ENCODE results near the gene GAK.

GAK gene

DNA sequence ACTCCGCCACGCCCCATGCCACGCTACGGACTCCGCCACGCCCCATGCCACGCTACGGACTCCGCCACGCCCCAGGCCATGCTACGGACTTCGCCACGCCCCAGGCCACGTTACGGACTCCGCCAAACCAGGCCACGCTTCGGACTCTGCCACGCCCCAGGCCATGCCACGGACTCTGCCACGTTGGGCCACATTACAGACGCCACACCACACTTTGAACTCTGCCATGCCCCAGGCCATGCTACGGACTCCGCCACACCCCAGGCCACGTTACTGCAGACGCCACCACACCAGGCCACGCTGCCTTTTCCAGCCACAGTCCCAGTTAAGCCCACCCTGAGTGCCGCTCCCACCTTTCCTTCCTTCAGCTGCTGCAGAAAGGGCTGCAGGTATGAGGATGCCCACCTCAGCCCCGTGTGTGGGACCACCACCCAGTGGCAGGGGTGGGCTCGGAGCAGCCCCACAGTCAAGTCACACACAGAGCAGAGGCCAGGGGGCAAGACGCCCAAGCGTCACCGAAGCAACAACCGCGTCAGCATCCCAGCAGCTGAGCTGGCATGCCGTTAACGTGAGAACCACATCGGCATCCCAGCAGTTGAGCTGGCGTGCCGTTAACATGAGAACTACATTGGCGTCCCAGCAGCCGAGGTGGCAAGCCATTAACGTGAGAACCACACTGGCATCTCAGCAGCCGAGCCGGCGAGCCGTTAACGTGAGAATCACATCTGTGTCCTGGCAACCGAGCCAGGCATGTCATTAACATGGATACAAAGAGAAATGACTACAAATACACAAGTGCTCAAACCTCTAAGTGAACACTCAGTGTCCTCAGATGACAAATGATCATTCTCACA, 26.4 kb downstream of the GAK start:
- peaks cover 28% of the 10 kb centered on the region for H3K36me3 Mint-ChIP-seq (ENCODE audit: low read depth)
- H3K9me3 Mint-ChIP-seq = no peaks in the 10 kb centered on the region
- H3K4me1 Mint-ChIP-seq (ENCODE audit: low read depth) = no peaks in the 10 kb centered on the region
- no peak overlapping the region for H3K4me3 Mint-ChIP-seq
- no peak overlapping the region for H3K27ac Mint-ChIP-seq
- H3K27me3 Mint-ChIP-seq (ENCODE audit: low read depth) = no peaks in the 10 kb centered on the region
- DNase-seq (ENCODE audit: low spot score) = no peak

DNA sequence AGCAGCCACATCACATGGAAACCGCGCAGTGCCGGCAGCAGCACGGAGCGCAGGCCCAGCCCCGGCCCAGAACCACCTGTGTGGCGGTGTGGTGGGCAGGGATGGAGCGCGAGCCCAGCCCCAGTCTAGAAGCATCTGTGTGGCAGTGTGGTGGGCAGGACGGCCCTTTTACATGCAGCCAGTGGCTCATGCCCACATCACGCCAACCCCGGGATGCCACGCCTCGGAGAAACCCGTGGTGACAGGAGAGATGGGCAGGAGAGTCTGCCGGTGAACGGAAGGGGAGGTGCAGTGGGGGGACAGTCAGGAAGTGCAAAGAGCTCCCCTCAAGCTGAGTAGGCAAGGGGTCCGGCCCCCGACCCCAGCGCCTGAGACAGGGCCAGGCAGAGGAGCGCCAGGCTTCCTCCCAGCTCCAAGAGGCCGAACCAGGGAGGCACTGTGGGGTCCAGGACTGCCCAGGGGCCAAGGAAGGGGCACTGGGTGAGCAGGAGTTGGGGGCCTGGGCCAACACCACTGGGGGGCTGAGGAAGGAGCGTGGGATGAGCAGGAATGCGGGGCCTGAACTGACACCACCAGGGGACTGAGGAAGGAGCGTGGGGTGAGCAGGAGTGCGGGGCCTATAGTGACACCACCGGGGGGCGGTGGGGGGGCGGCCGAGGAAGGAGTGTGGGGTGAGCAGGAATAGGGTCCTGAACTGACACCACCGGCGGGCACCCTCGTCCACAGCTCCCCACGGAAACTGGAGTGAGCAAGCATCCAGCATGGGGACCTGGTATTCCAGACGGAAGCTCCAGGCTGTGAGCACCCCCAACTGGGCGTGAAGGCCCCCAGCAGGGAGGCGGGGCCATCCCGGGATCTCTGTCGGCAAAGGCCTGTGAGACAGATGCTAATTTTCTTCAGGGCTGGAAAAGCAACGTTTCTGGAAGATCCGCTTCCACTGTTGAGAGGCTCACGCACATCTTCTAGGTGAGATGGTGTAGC, 28.8 kb downstream of the GAK start:
- H3K36me3 Mint-ChIP-seq (ENCODE audit: low read depth) = peaks cover 28% of the 10 kb centered on the region
- H3K27me3 Mint-ChIP-seq (ENCODE audit: low read depth) = no peaks in the 10 kb centered on the region
- no peak overlapping the region for H3K27ac Mint-ChIP-seq
- no peaks in the 10 kb centered on the region for H3K4me1 Mint-ChIP-seq (ENCODE audit: low read depth)
- H3K4me3 Mint-ChIP-seq = no peak overlapping the region
- H3K9me3 Mint-ChIP-seq = no peaks in the 10 kb centered on the region
- DNase-seq (ENCODE audit: low spot score) = no peak

DNA sequence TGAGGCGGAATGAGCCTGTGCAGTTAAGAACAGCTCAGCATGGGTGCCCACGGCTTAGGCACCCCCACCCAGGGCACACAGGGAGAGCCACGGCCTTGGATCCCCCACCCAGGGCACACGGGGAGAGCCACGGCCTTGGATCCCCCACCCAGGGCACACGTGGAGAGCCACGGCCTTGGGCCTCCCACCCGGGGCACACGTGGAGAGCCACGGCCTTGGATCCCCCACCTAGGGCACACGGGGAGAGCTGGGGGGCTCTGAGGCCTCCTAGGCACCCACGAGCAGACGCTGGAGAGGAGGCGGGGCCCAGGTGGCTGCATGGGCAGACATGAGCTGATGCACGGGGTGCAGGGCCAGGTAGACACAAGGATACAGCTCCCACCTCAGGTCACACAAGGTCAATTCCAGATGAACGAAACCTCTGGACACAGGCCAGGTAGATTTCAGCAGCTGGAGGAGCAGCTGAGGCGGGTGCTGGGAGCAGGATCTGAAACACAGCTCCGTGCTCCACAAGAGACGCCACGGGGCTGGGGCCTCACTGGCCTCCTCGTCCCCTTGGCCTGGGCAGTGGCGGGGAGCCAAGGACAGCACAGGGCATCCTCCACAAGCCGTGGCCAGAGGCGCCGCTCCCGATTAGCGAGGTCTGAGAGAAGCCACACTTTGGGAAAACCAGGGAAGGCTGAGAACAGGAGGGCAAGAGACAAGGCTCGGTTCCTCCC, 30.8 kb downstream of the GAK start:
- Mint-ChIP-seq H3K4me3 (no peak overlapping the region), H3K9me3 (no peaks in the 10 kb centered on the region), H3K27ac (no peak overlapping the region), H3K4me1 (ENCODE audit: low read depth) (no peaks in the 10 kb centered on the region), H3K36me3 (ENCODE audit: low read depth) (peaks cover 25% of the 10 kb centered on the region), H3K27me3 (ENCODE audit: low read depth) (no peaks in the 10 kb centered on the region)
- no peak for DNase-seq (ENCODE audit: low spot score)

DNA sequence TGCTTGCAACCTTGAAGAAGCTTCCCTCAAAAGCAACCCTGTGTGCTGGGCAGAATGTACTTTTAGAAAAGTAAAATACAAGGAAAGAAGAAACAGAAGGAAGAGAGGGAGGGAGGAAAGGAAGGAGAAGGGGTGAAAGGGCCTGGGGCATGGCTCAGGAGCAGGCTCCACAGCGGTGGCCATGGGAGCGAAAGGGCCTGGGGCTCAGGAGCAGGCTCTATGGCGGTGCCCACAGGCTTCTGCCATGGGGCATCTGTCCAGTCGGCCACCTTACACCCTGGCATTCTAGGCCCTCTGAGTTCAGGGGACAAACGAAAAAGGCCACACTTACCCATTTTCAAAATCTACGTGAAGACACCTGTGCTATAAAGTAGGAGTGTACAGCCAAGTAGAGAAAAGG, 31.4 kb downstream of the GAK start:
- H3K27ac Mint-ChIP-seq = no peak overlapping the region
- peaks cover 24% of the 10 kb centered on the region for H3K36me3 Mint-ChIP-seq (ENCODE audit: low read depth)
- no peaks in the 10 kb centered on the region for H3K27me3 Mint-ChIP-seq (ENCODE audit: low read depth)
- DNase-seq (ENCODE audit: low spot score) = no peak
- H3K4me3 Mint-ChIP-seq = no peak overlapping the region
- H3K4me1 Mint-ChIP-seq (ENCODE audit: low read depth) = no peaks in the 10 kb centered on the region
- no peaks in the 10 kb centered on the region for H3K9me3 Mint-ChIP-seq

DNA sequence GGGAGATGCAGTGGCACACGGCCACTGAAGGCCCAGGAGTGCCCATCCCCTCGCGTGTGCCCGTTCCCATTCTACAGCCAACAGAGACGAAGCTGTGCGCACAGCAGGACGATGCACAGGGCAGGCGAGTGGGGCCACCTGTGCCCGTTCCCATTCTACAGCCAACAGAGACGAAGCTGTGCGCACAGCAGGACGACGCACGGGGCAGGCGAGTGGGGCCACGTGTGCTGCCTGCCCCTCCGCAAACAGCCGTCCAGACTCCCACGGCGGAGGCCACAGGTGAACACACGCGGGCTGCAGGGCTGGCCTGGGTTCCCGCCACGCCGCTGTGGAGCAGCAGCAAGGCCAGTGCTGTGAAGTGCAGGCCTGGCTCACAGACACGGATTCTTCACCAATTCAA, 32.0 kb downstream of the GAK start:
- Mint-ChIP-seq H3K27ac (no peak overlapping the region), H3K4me3 (no peak overlapping the region), H3K4me1 (ENCODE audit: low read depth) (no peaks in the 10 kb centered on the region), H3K9me3 (no peaks in the 10 kb centered on the region), H3K36me3 (ENCODE audit: low read depth) (peaks cover 23% of the 10 kb centered on the region), H3K27me3 (ENCODE audit: low read depth) (no peaks in the 10 kb centered on the region)
- no peak for DNase-seq (ENCODE audit: low spot score)

DNA sequence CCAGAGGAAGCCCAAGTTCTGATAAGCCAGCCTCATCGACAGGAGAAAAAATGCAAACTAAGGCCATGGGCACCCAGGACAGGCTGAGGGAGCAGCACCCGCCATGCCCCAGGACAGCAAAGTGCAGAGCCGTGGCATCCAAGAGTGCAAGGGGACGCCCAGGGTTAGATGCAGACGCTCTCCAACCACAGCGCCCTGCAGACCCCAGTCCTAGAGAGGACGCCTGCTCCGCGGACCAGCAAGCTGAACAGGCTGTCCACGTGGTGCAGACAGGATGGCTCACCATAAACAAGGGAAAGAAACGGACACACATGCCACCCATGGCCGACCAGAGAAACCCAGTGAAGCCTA, 32.6 kb downstream of the GAK start:
- Mint-ChIP-seq H3K36me3 (ENCODE audit: low read depth) (peaks cover 23% of the 10 kb centered on the region), H3K27me3 (ENCODE audit: low read depth) (no peaks in the 10 kb centered on the region), H3K4me1 (ENCODE audit: low read depth) (no peaks in the 10 kb centered on the region), H3K27ac (no peak overlapping the region), H3K4me3 (no peak overlapping the region), H3K9me3 (no peaks in the 10 kb centered on the region)
- no peak for DNase-seq (ENCODE audit: low spot score)

DNA sequence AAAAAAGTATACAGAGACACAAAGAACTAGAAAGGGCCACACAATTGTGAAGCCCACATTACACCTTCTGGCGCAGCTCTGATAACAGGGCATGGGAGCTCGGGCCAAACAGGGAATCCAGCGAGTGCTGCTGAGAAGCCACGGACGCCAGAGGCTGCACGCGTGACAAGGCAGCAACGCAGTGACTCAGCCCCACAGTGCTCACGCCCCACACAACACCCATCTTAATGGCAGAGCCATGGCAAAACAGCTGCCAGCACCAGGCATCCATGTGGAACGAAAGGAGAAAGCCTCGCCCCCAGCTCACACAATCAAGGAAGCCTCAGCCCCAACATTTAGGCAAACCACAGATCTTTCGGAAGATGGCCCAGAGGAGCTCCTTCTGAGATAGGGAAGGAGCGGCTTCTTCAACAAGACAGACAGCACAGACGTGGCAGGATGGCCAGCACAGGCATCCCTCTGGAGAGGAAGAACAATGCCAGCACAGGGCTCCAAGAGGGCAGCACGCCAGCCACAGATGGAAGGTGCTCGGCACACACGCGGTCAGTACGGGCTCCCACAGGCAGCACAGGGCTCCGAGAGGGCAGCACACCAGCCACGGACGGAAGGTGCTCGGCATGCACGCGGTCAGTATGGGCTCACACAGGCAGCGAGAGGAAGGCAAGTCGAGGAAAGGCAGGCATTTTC, 33.1 kb downstream of the GAK start:
- Mint-ChIP-seq H3K4me1 (ENCODE audit: low read depth) (no peaks in the 10 kb centered on the region), H3K27me3 (ENCODE audit: low read depth) (no peaks in the 10 kb centered on the region), H3K9me3 (no peaks in the 10 kb centered on the region), H3K27ac (no peak overlapping the region), H3K4me3 (no peak overlapping the region), H3K36me3 (ENCODE audit: low read depth) (peaks cover 23% of the 10 kb centered on the region)
- DNase-seq (ENCODE audit: low spot score) = no peak

DNA sequence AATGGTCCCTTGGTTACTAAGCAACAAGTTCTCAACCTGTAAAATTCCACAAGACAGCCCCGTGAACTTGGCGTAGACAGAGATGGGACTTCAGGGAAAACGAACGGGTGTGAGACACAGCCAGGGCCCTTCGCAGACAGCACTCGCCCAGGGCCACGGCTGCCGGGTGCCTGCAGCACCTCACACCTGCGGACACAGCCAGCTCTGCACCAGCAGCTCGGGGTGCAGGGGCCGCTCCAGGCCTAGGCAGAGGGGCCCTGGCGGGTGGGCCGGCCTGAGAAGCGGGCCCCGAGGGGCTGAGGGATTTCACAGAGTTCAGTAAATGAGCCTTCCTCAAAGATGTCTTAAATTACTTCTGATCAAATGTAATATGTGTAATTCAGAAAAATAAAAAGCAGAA, 34.0 kb downstream of the GAK start:
- Mint-ChIP-seq H3K27me3 (ENCODE audit: low read depth) (no peaks in the 10 kb centered on the region), H3K9me3 (no peaks in the 10 kb centered on the region), H3K36me3 (ENCODE audit: low read depth) (peaks cover 23% of the 10 kb centered on the region), H3K4me1 (ENCODE audit: low read depth) (no peaks in the 10 kb centered on the region), H3K27ac (no peak overlapping the region), H3K4me3 (no peak overlapping the region)
- no peak for DNase-seq (ENCODE audit: low spot score)

DNA sequence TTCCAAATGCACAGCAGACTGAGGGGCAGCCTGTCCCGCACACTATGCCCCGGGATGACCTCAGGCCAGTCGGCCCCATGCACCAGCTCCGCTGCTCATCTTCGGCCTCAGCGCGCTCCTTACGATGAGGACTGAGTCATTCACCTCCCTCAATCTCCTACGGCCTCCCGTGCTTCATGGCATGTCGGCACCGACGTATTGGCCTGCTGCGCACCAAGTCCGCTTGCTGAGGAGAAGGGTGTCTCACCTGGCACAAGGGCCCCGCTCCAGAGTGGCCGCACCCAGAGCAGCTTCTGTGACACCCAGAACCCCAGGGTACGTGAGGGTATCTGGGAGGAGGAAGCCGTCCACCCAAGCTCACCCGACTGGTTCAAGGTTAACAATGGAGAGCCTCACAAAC, 35.5 kb downstream of the GAK start:
- Mint-ChIP-seq H3K9me3 (no peaks in the 10 kb centered on the region), H3K4me1 (ENCODE audit: low read depth) (no peaks in the 10 kb centered on the region), H3K36me3 (ENCODE audit: low read depth) (peaks cover 20% of the 10 kb centered on the region)

DNA sequence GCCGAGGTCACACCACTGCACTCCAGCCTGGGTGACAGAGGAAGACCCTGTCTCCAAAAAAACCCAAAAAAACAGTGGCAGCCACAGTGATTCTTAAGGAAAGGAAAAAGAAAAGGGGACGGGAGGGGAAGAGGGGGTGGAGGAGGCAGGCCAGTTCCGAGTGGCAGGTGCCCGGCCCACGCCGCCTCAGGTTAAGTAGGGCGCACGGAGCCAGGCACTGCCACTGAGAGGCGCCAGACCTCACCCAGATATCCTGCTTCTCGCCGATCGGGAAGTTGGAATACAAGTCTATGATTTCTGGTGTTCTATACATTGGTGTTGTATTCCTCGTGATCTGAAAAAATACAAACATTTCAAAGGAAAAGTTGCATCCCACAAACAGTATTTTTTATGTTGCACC, 35.9 kb downstream of the GAK start:
- DNase-seq (ENCODE audit: low spot score) = no peak
- no peaks in the 10 kb centered on the region for H3K27me3 Mint-ChIP-seq (ENCODE audit: low read depth)
- H3K9me3 Mint-ChIP-seq = no peaks in the 10 kb centered on the region
- no peaks in the 10 kb centered on the region for H3K4me1 Mint-ChIP-seq (ENCODE audit: low read depth)
- H3K27ac Mint-ChIP-seq = no peak overlapping the region
- peaks cover 20% of the 10 kb centered on the region for H3K36me3 Mint-ChIP-seq (ENCODE audit: low read depth)
- H3K4me3 Mint-ChIP-seq = no peak overlapping the region

More for the DNA sequence above, 35.5 kb downstream of the GAK start:
- DNase-seq (ENCODE audit: low spot score) = no peak
- Mint-ChIP-seq H3K27ac (no peak overlapping the region), H3K4me3 (no peak overlapping the region), H3K27me3 (ENCODE audit: low read depth) (no peaks in the 10 kb centered on the region)

DNA sequence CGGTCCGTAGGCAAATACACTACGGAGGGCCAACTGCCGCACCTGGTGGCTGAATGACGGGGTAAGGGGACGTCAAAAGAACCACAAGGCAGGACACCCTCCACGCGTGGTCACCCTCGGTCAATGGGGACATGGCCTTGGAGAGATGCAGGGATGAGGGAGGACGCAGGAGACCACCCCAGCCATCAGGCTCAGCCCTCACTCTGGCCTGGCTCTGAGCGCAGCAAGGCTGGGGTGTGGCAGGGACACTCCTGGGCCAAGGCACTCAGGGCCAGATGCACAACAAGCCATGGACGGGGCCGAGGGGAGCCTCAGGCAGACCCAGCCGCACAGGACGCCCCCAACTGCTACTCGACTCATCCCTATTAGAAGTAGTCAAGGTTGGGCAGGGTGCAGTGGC, 36.5 kb downstream of the GAK start:
- Mint-ChIP-seq H3K9me3 (no peaks in the 10 kb centered on the region), H3K36me3 (ENCODE audit: low read depth) (peaks cover 19% of the 10 kb centered on the region), H3K4me3 (no peak overlapping the region), H3K27me3 (ENCODE audit: low read depth) (no peaks in the 10 kb centered on the region), H3K27ac (no peak overlapping the region), H3K4me1 (ENCODE audit: low read depth) (no peaks in the 10 kb centered on the region)
- DNase-seq (ENCODE audit: low spot score) = no peak

DNA sequence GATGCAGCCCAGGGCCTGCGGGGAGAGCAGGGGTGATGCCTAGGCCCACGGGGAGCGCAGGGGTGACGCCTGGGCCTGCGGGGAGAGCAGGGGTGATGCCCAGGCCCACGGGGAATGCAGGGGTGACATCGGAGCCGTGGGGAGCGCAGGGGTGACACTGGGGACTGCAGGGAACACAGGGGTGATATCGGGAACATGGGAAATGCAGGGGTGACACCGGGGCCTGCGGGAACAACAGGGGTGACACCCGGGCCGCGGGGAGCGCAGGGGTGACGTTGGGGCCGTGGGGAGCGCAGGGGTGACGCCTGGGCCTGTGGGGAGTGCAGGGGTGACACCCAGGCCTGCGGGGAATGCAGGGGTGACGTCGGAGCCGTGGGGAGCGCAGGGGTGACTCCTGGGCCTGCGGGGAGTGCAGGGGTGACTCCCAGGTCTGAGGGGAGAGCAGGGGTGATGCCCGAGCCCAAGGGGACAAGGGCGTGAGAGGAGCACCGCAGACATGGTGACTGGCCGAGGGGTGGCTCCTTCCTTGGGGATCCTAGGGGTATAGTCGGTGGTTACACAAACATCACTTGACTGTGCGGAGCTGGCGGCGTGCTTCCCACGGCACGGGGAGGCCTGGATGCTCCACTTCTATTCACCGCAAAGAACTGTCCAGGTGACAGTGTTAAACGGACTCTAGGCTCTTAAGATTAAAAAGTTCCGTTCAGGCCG, 38.0 kb downstream of the GAK start:
- no peak overlapping the region for H3K4me3 Mint-ChIP-seq
- peaks cover 12% of the 10 kb centered on the region for H3K36me3 Mint-ChIP-seq (ENCODE audit: low read depth)
- H3K27me3 Mint-ChIP-seq (ENCODE audit: low read depth) = no peaks in the 10 kb centered on the region
- no peak overlapping the region for H3K27ac Mint-ChIP-seq
- no peaks in the 10 kb centered on the region for H3K4me1 Mint-ChIP-seq (ENCODE audit: low read depth)
- H3K9me3 Mint-ChIP-seq = no peaks in the 10 kb centered on the region
- DNase-seq (ENCODE audit: low spot score) = no peak
